Choroid plexus epithelial cell (primary cell): ENCODE data around the gene BTBD10.

ENCODE experiments used
- DNase-seq: peaks from one replicate; pipeline ENCODE4 v3.0.0-alpha.2; 2010; ENCODE audit warnings: low read depth
- H3K4me3 ChIP-seq: 2 replicates; pipeline ENCODE4 v1.5.1; 2011; ENCODE audit warnings: low read depth, mild to moderate bottlenecking, control low read depth, low read length, moderate library complexity
- TF ChIP-seq, protein P1 (sequence below): conservative IDR thresholded peaks from 2 replicates; pipeline ENCODE4 v1.5.1; 2011; ENCODE audit warnings: low read depth, mild to moderate bottlenecking, control low read depth, inconsistent platforms, low read length, moderate library complexity

The BTBD10 gene

DNA sequence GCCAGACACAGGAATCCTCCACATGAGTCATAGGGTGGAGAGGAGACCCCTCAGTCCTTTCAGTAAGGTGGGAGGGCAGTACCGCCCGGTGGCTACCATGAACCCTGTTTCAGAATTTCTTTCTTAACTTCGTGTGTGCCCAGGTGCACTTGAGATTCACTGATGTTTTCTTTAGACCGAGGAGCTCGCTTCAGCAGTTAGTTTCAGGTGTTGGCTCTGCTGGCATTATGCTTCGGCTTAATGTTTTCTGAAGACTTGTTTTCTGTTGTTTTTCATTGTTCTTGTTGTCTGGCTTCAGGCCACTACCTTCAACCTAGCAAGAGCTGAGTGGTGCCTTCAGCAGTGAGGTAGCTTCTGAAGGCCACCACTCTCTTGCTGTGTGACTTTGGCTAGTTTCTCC lies 114.0 kb downstream of the BTBD10 start:
- DNase-seq: no peak
- TF ChIP-seq, protein P1, sequence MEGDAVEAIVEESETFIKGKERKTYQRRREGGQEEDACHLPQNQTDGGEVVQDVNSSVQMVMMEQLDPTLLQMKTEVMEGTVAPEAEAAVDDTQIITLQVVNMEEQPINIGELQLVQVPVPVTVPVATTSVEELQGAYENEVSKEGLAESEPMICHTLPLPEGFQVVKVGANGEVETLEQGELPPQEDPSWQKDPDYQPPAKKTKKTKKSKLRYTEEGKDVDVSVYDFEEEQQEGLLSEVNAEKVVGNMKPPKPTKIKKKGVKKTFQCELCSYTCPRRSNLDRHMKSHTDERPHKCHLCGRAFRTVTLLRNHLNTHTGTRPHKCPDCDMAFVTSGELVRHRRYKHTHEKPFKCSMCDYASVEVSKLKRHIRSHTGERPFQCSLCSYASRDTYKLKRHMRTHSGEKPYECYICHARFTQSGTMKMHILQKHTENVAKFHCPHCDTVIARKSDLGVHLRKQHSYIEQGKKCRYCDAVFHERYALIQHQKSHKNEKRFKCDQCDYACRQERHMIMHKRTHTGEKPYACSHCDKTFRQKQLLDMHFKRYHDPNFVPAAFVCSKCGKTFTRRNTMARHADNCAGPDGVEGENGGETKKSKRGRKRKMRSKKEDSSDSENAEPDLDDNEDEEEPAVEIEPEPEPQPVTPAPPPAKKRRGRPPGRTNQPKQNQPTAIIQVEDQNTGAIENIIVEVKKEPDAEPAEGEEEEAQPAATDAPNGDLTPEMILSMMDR: no peak
- H3K4me3 ChIP-seq: no peak overlapping the region

DNA sequence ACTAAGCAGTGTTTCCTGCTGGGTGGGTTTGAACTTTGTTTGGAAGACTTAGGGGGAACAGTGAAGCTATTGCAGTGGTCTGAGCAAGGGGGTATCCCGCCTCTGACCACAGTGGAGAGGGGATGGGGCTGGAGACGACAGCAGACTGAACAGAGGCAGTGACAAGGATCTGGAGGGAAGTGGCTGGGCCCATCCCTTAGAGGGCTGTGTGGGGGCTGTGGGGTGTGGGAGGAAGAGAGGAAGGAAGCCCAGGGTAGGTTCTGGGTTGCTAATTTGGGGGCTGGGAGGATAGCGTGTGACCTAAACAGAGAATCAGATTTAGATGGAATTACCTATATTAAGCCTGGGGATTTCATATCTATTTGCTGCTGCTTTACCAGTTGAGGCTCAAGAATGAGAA lies 114.7 kb downstream of the BTBD10 start:
- no peak overlapping the region for H3K4me3 ChIP-seq
- no peak for DNase-seq
- TF ChIP-seq, protein P1: no peak

DNA sequence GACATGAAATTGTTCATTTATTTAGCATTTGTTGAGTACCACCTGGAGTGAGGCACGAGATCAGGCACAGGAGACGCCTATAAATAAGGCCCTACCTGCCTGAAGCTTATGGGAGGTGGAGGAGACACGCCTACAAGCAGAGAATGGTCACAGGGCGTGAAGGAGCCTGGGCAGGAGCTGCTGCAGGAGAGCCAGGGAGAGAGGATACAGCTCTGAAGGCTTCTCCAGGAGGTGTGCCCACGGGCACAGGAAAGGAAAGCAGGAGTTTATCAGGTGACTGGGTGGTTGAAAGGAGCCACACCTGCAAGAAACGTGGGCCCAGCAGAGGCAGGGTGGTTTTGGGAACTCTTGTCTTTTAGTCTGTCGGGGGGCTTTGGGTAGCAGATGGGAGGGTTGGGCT lies 115.1 kb downstream of the BTBD10 start:
- TF ChIP-seq, protein P1: no peak
- H3K4me3 ChIP-seq: no peak overlapping the region
- no peak for DNase-seq

DNA sequence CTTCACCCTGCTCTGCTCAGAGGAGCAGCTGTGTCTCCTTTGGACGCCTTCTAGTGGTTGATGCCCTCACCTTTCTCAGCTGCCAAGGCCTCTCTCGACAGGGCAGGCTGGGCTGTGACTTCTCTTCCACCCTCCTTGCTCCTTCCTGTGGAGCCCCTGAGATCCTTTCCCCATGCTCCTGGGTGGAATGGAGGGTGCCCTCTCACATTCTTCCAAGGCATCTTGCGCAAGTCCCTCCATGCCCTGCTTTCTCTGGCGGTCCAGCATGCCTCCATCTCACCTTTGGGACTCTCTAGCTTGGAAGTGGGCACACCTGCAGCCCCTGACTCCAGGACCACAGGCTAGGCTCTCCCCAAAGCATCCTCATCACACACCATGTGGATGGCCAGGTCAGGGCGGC lies 116.6 kb downstream of the BTBD10 start:
- TF ChIP-seq, protein P1: no peak
- DNase-seq: no peak
- no peak overlapping the region for H3K4me3 ChIP-seq

DNA sequence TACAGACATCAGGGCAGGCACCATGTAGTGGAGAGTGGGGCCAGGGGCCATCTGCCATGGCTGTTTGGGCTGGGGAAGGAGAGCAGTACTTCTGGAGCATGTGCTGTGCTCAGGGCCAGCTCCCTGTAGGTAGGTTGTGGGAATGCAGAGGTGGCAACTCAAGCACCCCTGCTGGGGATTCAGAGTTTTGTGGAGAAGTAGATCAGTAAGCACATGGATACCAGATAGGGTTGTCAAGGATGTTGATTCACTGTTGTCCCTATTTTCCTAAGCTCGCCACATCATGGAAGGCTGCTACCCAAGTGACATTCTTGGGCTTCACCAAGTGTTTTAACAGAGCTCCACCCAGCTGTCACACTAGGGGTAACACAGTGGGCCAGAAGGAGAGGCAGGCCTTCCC lies 118.2 kb downstream of the BTBD10 start:
- H3K4me3 ChIP-seq: no peak overlapping the region
- DNase-seq: no peak
- TF ChIP-seq, protein P1: peak; percentile 3

DNA sequence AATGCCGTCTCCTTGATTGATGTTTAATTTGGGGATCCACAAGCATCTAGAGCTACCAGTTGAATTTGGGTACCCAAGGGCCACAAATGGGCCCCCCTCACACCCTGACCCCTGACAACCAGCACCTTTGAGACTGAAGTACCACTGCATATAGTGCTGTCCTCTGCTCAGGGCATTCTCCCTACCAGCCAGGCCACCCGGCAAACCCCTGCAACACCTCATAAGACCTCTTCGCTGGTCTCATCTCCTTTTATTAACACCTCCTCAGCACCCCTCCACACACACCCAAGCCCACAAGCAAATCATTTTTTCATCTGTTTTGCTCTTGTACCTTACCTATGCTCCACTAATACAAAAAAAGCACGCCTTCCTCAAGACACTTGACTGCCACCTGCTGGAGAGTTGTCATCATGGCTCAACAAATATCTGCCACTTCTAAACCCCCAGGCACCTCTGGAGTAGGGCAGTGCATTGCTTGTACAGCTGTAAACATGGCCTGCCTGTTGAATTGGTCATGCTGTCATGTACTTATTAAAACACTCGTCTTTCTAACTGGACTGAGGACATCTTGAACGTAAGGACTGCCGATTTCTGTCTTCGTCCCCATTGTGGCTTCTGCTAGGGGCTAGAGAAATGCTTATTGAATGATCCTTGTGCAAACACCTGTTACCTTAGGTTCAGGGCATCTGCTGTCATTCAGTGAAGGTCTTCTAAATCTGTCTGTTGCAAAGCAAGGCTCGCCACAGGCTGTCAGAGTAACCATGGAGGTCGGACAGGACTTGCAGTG lies 118.9 kb downstream of the BTBD10 start:
- TF ChIP-seq, protein P1: peak; percentile 90
- peak; percentile 87 for DNase-seq
- no peak overlapping the region for H3K4me3 ChIP-seq

DNA sequence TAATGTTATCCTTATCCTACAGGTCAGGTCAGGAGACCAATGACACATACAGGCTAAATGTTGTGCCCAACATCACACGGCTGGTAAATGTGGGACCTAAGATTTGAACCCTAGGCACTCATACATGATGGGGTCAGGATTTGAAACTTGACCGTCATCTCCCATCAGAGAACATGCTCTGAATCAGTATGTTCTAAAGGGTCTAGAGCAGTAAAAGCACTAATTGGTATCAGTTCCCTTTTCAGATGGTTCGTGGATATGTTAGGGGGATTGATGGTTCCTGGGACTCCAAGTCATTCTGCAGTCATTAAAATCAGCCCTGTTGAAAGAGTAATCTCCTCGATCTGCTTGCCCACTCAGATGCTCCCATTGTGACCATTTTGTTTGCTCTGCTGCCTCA lies 120.0 kb downstream of the BTBD10 start:
- no peak for DNase-seq
- H3K4me3 ChIP-seq: no peak overlapping the region
- TF ChIP-seq, protein P1: no peak
